ENCODE data around the gene CHST9. TPM values are rescaled to one million over a fixed set of nuclear protein-coding genes. Genes with fewer than 3 reads are reported as not detected.

CHST9 gene
- total RNA-seq, 2 donors from 2014 or later, result 0.07 TPM; not detected in 1

DNA sequence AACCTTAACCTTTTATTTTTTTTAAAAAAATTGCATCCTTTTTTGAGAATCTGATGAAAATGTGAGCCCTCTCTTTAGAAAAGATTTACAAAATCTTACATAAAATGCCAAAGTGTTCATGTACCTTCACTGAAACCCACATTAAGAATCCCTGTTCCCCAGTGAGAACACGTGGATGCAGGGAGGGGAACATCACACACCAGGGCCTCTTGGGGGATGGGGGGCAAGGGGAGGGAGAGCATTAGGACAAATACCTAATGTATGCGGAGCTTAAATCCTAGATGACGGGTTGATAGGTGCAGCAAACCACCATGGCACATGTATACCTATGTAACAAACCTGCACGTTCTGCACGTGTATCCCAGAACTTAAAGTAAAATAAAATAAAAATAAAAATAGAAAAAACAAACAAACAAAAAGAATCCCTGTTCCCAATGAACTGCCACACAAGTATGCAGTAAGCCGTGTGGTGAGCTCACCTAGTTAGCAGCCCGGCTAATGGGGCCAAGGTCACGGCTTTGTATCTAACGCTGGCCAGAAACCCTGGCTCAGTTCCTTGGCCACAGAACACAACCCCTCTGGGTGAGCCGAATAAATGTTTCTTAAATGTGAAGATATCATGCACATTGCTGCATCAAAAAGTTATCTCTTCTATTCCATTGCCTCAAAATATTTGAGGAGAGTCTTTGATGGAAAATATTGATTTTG, 41.4 kb downstream of the CHST9 start:
- DNase-seq (ENCODE audit: low spot score) (no peak), ATAC-seq (ENCODE audit: insufficient number of reproducible peaks, low FRiP score, low read depth) (no peak)
- no peaks in the 10 kb centered on the region for H3K36me3 ChIP-seq
- no peak overlapping the region for H3K27ac ChIP-seq
- TF ChIP-seq, protein P1, sequence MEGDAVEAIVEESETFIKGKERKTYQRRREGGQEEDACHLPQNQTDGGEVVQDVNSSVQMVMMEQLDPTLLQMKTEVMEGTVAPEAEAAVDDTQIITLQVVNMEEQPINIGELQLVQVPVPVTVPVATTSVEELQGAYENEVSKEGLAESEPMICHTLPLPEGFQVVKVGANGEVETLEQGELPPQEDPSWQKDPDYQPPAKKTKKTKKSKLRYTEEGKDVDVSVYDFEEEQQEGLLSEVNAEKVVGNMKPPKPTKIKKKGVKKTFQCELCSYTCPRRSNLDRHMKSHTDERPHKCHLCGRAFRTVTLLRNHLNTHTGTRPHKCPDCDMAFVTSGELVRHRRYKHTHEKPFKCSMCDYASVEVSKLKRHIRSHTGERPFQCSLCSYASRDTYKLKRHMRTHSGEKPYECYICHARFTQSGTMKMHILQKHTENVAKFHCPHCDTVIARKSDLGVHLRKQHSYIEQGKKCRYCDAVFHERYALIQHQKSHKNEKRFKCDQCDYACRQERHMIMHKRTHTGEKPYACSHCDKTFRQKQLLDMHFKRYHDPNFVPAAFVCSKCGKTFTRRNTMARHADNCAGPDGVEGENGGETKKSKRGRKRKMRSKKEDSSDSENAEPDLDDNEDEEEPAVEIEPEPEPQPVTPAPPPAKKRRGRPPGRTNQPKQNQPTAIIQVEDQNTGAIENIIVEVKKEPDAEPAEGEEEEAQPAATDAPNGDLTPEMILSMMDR (IDR thresholded peaks at IDR 0.05), result no peak
- H3K27me3 ChIP-seq (replicated peaks; ENCODE audit: insufficient read depth), result no peaks in the 10 kb centered on the region
- H3K4me3 ChIP-seq, result no peak overlapping the region
- H3K9me3 ChIP-seq, result no peaks in the 10 kb centered on the region
- H3K4me1 ChIP-seq (ENCODE audit: control insufficient read depth in 1 of 2, low read depth in 2 of 2), result no peaks in the 10 kb centered on the region

DNA sequence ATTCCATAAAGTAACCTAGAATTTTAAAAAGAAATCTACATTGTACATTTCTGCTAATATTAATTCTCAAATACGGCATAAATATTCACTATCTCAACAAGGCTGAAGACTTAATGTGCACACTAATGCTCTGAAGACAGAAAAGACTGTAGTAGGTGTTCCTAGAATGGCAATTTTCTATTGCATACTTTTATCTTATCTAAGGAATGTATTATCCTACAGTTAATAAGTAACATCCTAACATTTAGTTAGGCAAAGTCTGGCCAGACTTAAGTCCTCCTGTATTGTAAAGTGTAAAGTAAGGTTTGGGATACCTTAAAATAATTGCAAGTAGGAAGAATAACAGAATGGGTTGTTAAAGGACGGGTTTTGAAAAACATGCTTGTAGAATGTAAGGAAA, 42.2 kb downstream of the CHST9 start:
- no peak for DNase-seq (ENCODE audit: low spot score)
- Histone ChIP-seq H3K4me3 (no peak overlapping the region), H3K27me3 (replicated peaks; ENCODE audit: insufficient read depth) (no peaks in the 10 kb centered on the region), H3K9me3 (no peaks in the 10 kb centered on the region), H3K27ac (no peak overlapping the region), H3K4me1 (ENCODE audit: control insufficient read depth in 1 of 2, low read depth in 2 of 2) (no peaks in the 10 kb centered on the region), H3K36me3 (no peaks in the 10 kb centered on the region)
- TF ChIP-seq, protein P1 (IDR thresholded peaks at IDR 0.05), result no peak
- no peak for ATAC-seq (ENCODE audit: insufficient number of reproducible peaks, low FRiP score, low read depth)

DNA sequence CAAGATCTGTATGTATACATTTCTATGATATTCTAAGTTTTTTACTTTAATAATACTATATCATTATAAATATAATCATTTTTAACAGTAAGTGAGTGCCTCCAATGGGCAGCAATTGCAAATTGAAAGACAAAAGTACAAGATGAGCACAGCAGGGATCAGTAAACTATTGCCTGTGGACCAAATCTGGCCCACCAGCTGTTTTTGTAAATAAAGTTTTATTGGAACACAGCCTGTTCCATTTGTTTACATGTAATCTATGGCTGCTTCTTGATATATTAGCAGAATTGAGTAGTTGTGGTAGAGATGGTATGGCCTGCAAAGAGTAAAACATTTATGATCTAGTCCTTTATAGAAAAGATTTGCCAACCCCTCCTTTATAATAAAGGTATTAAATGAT, 43.2 kb downstream of the CHST9 start:
- no peak for ATAC-seq (ENCODE audit: insufficient number of reproducible peaks, low FRiP score, low read depth)

DNA sequence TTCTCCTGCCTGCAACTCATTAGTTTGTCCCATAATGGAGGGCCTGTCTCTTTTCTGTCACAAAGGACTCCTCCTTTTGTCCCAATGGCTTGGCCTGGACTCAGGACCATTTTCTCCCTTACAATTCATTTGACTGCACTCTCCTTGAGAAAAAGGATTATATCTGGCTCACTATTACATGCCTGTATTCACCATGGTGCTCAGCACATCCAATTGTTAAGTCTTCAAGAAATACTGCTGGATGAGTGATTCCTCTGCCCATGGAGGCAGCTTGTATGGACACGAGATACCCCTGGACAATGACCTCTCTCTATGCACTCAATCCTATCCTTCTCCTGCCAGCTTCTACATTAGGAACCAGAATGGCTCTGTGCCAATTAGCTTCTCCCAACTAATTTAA, 47.0 kb downstream of the CHST9 start:
- no peaks in the 10 kb centered on the region for H3K9me3 ChIP-seq
- no peak for ATAC-seq (ENCODE audit: insufficient number of reproducible peaks, low FRiP score, low read depth)
- no peak overlapping the region for H3K27ac ChIP-seq
- no peak for DNase-seq (ENCODE audit: low spot score)
- no peaks in the 10 kb centered on the region for H3K36me3 ChIP-seq
- no peaks in the 10 kb centered on the region for H3K4me1 ChIP-seq (ENCODE audit: control insufficient read depth in 1 of 2, low read depth in 2 of 2)
- H3K4me3 ChIP-seq, result no peak overlapping the region
- H3K27me3 ChIP-seq (replicated peaks; ENCODE audit: insufficient read depth), result no peaks in the 10 kb centered on the region
- TF ChIP-seq, protein P1 (IDR thresholded peaks at IDR 0.05), result no peak

More for the DNA sequence above, 43.2 kb downstream of the CHST9 start:
- Histone ChIP-seq H3K27ac (no peak overlapping the region), H3K9me3 (no peaks in the 10 kb centered on the region), H3K4me1 (ENCODE audit: control insufficient read depth in 1 of 2, low read depth in 2 of 2) (no peaks in the 10 kb centered on the region), H3K27me3 (replicated peaks; ENCODE audit: insufficient read depth) (no peaks in the 10 kb centered on the region), H3K36me3 (no peaks in the 10 kb centered on the region), H3K4me3 (no peak overlapping the region)
- TF ChIP-seq, protein P1 (IDR thresholded peaks at IDR 0.05), result no peak
- DNase-seq (ENCODE audit: low spot score), result no peak

DNA sequence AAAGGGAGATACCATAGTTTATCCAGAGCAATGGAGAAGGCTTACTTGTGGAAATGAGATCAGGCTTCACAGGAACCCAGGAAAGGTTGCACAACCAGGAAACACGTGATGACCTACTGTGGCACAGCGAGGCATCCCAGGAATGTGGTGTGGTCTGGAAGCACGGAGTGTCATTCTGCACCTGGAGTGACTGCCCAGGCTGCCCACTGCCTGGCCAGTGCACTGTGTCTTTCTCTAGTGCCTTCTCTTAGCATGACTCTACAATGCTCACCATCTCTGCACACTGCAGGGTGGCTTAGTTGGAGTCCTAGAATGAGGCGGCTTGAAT, 48.9 kb downstream of the CHST9 start:
- ATAC-seq (ENCODE audit: insufficient number of reproducible peaks, low FRiP score, low read depth), result no peak
- TF ChIP-seq, protein P1 (IDR thresholded peaks at IDR 0.05), result no peak

More for the DNA sequence above, 48.9 kb downstream of the CHST9 start:
- Histone ChIP-seq H3K4me3 (no peak overlapping the region), H3K27me3 (replicated peaks; ENCODE audit: insufficient read depth) (no peaks in the 10 kb centered on the region), H3K27ac (no peak overlapping the region), H3K36me3 (no peaks in the 10 kb centered on the region), H3K4me1 (ENCODE audit: control insufficient read depth in 1 of 2, low read depth in 2 of 2) (no peaks in the 10 kb centered on the region), H3K9me3 (no peaks in the 10 kb centered on the region)
- no peak for DNase-seq (ENCODE audit: low spot score)
